Nephron progenitor cell (in vitro differentiated cells): Measurements from ENCODE around the gene ZNF516.

Experiments used
- DNase-seq: peaks from one replicate; pipeline ENCODE4 v3.0.0; 2021
- H3K27ac Mint-ChIP-seq: 2 replicates; pipeline ENCODE4 v1.8.0; 2021; ENCODE audit warnings: mild to moderate bottlenecking, moderate library complexity, mixed read lengths
- H3K27me3 Mint-ChIP-seq: 2 replicates; pipeline ENCODE4 v1.8.0; 2021; ENCODE audit warnings: mild to moderate bottlenecking, low read depth, mixed read lengths; ENCODE audit not compliant: poor library complexity
- H3K36me3 Mint-ChIP-seq: 2 replicates; pipeline ENCODE4 v1.8.0; 2021; ENCODE audit warnings: low read depth, mixed read lengths
- H3K4me1 Mint-ChIP-seq: 2 replicates; pipeline ENCODE4 v1.8.0; 2021; ENCODE audit warnings: mixed read lengths
- H3K4me3 Mint-ChIP-seq: 2 replicates; pipeline ENCODE4 v1.8.0; 2021; ENCODE audit warnings: mild to moderate bottlenecking, moderate library complexity, mixed read lengths
- H3K9me3 Mint-ChIP-seq: 2 replicates; pipeline ENCODE4 v1.8.0; 2021; ENCODE audit warnings: mild to moderate bottlenecking, moderate library complexity, mixed read lengths
- CTCF ChIP-seq: fragments of 200-600 bp; sonication (generic); IDR thresholded peaks from 2 replicates; pipeline ENCODE4 v1.5.0; 2021; ENCODE audit warnings: antibody characterized with exemption

Gene ZNF516

DNA sequence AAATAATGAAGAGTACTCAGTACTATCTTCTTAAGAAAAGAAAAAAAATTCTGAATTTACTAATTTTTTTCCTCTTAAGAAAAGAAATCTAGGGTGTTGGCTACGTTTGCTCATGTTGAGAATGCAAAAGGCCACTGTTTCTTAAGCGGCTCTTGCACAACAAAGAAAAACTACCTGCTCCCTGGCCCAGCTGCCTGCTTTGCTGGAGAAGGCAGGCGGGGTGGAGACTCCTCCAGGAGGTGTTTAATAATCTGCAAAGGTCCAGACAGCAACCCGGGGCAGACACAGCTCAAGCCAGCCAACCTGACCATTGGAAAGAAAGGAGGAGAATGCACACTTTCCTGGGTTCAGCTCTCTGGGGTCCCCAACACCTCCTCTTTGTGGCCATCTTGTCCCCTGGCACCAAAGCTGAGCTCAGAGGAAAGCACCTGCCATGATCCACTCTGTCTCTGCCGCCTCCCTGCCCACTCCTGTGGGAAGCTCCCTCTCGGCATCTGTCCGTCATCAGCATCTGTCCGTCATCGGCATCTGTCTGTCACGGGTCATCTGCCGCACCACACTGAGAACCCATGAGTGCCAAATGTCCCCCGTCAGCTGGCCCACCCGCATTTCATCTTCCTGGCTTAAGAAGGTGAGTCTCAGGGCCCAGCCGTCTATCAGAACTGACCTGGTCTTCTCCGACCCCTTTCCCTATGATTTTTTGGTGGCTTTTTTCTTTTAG is 11.9 kb downstream of the ZNF516 start:
- Mint-ChIP-seq H3K27ac (no peak overlapping the region), H3K27me3 (no peaks in the 10 kb centered on the region), H3K36me3 (peaks cover 51% of the 10 kb centered on the region), H3K4me3 (peak overlapping the region; percentile 60), H3K4me1 (peaks cover 95% of the 10 kb centered on the region), H3K9me3 (no peaks in the 10 kb centered on the region)
- no peak for DNase-seq
- TF ChIP-seq CTCF = no peak

- Mint-ChIP-seq H3K4me1 (peaks cover 95% of the 10 kb centered on the region), H3K27ac (peak overlapping the region; percentile 50), H3K9me3 (no peaks in the 10 kb centered on the region), H3K27me3 (no peaks in the 10 kb centered on the region), H3K4me3 (no peak overlapping the region), H3K36me3 (peaks cover 51% of the 10 kb centered on the region)
- no peak for TF ChIP-seq CTCF
- no peak for DNase-seq
Observed at GRCh38 chr18:76482267-76482666, 12.8 kb downstream of the ZNF516 start.

DNA sequence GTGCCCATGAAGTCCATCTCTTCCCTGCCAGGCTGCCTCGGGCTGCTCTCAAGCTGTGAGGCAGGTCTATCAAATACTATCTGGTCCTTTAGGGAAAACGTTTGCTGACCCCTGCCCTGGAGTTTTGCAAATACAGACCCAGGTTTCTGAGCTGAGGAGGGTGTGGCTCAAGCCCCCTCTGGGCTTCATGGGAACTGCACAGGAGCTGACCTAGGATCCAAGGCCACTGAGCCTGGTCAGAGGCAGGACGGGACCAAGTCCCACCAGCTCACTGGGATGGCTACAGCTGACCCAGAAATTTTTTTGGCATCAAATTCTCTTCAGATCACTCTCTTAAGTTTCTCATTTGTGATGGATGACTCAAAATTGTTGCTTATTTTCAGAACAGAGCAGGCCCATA is 14.1 kb downstream of the ZNF516 start:
- peaks cover 57% of the 10 kb centered on the region for H3K36me3 Mint-ChIP-seq
- DNase-seq = no peak
- H3K4me1 Mint-ChIP-seq = peaks cover 92% of the 10 kb centered on the region
- no peak overlapping the region for H3K27ac Mint-ChIP-seq
- no peaks in the 10 kb centered on the region for H3K9me3 Mint-ChIP-seq
- peak; percentile 19 for TF ChIP-seq CTCF
- H3K4me3 Mint-ChIP-seq = no peak overlapping the region
- no peaks in the 10 kb centered on the region for H3K27me3 Mint-ChIP-seq

DNA sequence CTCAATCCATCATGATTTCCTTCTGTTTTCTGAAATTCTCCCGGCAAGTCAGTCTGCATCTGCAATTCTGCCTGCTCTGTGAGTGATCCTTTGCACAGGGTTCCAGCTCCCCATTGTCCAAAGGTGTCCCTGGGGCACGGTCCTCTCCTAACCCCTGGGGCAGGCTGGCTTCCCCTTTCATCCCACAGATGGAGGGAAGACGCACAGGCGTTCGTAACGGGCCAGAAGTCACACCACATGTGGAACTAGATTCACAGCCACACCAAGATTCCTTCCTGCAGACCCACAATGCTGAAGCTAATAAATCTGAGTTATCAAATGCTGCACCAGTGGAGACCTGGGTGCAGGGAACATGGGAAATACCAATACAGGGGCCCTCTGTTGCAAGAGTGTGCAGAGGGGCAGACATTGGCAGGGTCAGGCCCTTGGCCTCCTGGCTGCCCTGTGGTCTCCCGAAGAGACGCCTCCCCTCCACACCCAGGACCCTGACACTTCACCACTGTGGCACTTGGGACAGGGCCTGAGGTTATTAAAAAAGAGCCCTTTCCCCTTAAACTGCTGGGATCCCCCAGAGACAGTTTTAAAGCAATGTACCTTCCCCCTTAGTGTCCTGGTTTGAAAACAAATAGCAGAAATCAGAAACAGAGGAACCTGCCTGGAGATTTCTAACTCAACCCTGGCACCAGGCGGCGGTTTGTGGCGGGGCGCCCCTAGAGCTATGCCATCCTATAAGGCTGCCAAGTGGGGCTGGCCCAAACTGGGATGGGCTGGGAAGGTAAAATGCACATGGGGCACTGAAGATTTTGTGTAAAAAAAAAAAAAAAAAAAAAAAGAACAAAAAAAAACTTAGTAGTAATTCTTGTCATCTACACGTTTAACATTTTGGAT is 15.4 kb downstream of the ZNF516 start:
- Mint-ChIP-seq H3K27me3 (no peaks in the 10 kb centered on the region), H3K27ac (peak overlapping the region; percentile 92), H3K36me3 (peaks cover 58% of the 10 kb centered on the region), H3K4me1 (peaks cover 88% of the 10 kb centered on the region), H3K9me3 (no peaks in the 10 kb centered on the region), H3K4me3 (no peak overlapping the region)
- no peak for DNase-seq
- TF ChIP-seq CTCF = no peak

- H3K27me3 Mint-ChIP-seq = no peaks in the 10 kb centered on the region
- peaks cover 3% of the 10 kb centered on the region for H3K9me3 Mint-ChIP-seq
- peaks cover 79% of the 10 kb centered on the region for H3K4me1 Mint-ChIP-seq
- peaks cover 58% of the 10 kb centered on the region for H3K36me3 Mint-ChIP-seq
- TF ChIP-seq CTCF = no peak
- H3K27ac Mint-ChIP-seq = peak overlapping the region; percentile 95
- DNase-seq = no peak
- H3K4me3 Mint-ChIP-seq = no peak overlapping the region
Observed at GRCh38 chr18:76476665-76477561, 18.1 kb downstream of the ZNF516 start.
